CD8-positive, alpha-beta memory T cell (primary cell): Measurements from ENCODE around the gene CHRNB4. TPM values are rescaled to one million over a fixed set of nuclear protein-coding genes. Genes with fewer than 3 reads are reported as not detected.
A peak's percentile ranks its signal among the peaks of the same experiment; 100 is the strongest.

Experiments
- CTCF ChIA-PET: fragments of 350-600 bp; sonication (Branson Sonifier 250); formaldehyde crosslinking; loops from one replicate; lab custom pipeline; 2021; ENCODE audit warnings: antibody characterized with exemption; lab: Charles Lee
- POLR2A ChIA-PET: fragments of 350-600 bp; sonication (Branson Sonifier 250); formaldehyde crosslinking; loops from one replicate; lab custom pipeline; 2021; ENCODE audit warnings: antibody characterized with exemption; lab: Charles Lee
- DNase-seq, 5 donors: peaks; one replicate each; pipeline versions ENCODE4 v3.0.0 to v3.0.0-alpha.2; 2020 to 2022; ENCODE audit warnings: mixed read lengths in 1 of 5
- H3K27ac ChIP-seq: one replicate; pipeline ENCODE4 v1.7.0; 2013; ENCODE audit warnings: low read depth, mild to moderate bottlenecking, low read length, moderate library complexity
- H3K27me3 ChIP-seq: 2 replicates; pipeline ENCODE4 v1.7.0; 2013; ENCODE audit warnings: low read length, mild to moderate bottlenecking; ENCODE audit not compliant: insufficient read depth, poor library complexity, severe bottlenecking
- H3K36me3 ChIP-seq: 2 replicates; pipeline ENCODE4 v1.7.0; 2013; ENCODE audit warnings: mild to moderate bottlenecking, low read length, moderate library complexity; ENCODE audit not compliant: insufficient read depth
- H3K4me1 ChIP-seq: 2 replicates; pipeline ENCODE4 v1.7.0; 2013; ENCODE audit warnings: mild to moderate bottlenecking, low read length, moderate library complexity; ENCODE audit not compliant: insufficient read depth
- H3K4me3 ChIP-seq: 2 replicates; pipeline ENCODE4 v1.7.0; 2013; ENCODE audit warnings: mild to moderate bottlenecking, low read length
- H3K9me3 ChIP-seq: 2 replicates; pipeline ENCODE4 v1.7.0; 2013; ENCODE audit warnings: mild to moderate bottlenecking, low read length
- H3K27ac Mint-ChIP-seq, 8 donors: one replicate each; pipeline ENCODE4 v1.8.0; 2020 to 2021; ENCODE audit warnings: mixed read lengths in 8 of 8, mild to moderate bottlenecking in 6 of 8, inconsistent platforms in 3 of 8, moderate library complexity in 3 of 8
- H3K27me3 Mint-ChIP-seq, 2 donors: one replicate each; pipeline ENCODE4 v1.8.0; 2020 to 2021; ENCODE audit warnings: mixed read lengths in 2 of 2, mild to moderate bottlenecking in 1 of 2, moderate library complexity in 1 of 2
- H3K36me3 Mint-ChIP-seq, 3 donors: one replicate each; pipeline ENCODE4 v1.8.0; 2020 to 2021; ENCODE audit warnings: mixed read lengths in 3 of 3, inconsistent platforms in 1 of 3, mild to moderate bottlenecking in 1 of 3
- H3K4me1 Mint-ChIP-seq, 3 donors: one replicate each; pipeline ENCODE4 v1.8.0; 2020 to 2021; ENCODE audit warnings: mixed read lengths in 3 of 3, inconsistent platforms in 1 of 3, mild to moderate bottlenecking in 1 of 3
- H3K4me3 Mint-ChIP-seq, 7 donors: one replicate each; pipeline ENCODE4 v1.8.0; 2020 to 2021; ENCODE audit warnings: mixed read lengths in 7 of 7, mild to moderate bottlenecking in 6 of 7, moderate library complexity in 4 of 7, inconsistent platforms in 2 of 7
- H3K9me3 Mint-ChIP-seq, 5 donors: one replicate each; pipeline ENCODE4 v1.8.0; 2020 to 2022; ENCODE audit warnings: mixed read lengths in 5 of 5, mild to moderate bottlenecking in 3 of 5, moderate library complexity in 2 of 5, inconsistent platforms in 1 of 5
- polyA plus RNA-seq: library from polyadenylated mRNA; unstranded; fragments of 300-500 nt; fragmentation: Illumina TruSeq; gene quantifications from one replicate; pipeline ENCODE4 v1.2.3, GENCODE V29; 2021
- total RNA-seq, 2 experiments: library from RNA; stranded (reverse); gene quantifications; one replicate each; pipeline ENCODE4 v1.2.3, GENCODE V29; 2021

Gene CHRNB4
- total and polyA plus RNA-seq, 3 experiments from 2014 or later = not detected

DNA sequence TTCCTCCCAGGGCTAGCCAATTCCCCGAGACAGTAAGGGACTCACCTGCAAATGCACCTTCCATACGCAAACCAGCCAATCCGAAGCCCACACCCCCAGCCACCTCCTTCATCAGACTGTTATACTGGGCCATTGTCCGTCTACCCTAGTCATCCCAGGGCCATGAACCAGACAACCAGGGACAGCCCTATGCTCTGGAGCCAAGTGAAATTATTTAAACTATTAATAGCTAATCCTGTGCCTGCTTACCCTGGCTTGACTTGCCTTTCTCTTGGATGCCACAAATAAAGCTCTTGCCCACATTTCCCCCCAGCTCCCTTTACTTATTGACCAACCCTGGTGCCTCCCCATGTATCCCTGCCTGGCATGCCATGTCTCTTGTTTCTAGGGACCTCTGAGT is 4.0 kb upstream of the CHRNB4 start:
- peaks cover 5 to 11% (median 5%) of the 10 kb centered on the region in 3 donors for H3K4me1 Mint-ChIP-seq
- Histone ChIP-seq H3K9me3 (no peaks in the 10 kb centered on the region), H3K27ac (no peak overlapping the region), H3K4me3 (no peak overlapping the region), H3K36me3 (no peaks in the 10 kb centered on the region), H3K4me1 (peaks cover 5% of the 10 kb centered on the region), H3K27me3 (peaks cover 6% of the 10 kb centered on the region)
- no peak overlapping the region for H3K4me3 Mint-ChIP-seq
- ChIA-PET POLR2A (interaction anchor here (0.5 kb wide), 1 partner anchor 345 kb away, joined by 4 read pairs; no protein-coding TSS in a partner anchor), CTCF (no interaction called here)
- H3K27me3 Mint-ChIP-seq = peaks cover 8 to 12% of the 10 kb centered on the region in 2 donors
- no peak for DNase-seq
- H3K36me3 Mint-ChIP-seq = peaks cover 0 to 1% (median 0%) of the 10 kb centered on the region in 3 donors
- H3K27ac Mint-ChIP-seq = no peak overlapping the region
- no peaks in the 10 kb centered on the region for H3K9me3 Mint-ChIP-seq

DNA sequence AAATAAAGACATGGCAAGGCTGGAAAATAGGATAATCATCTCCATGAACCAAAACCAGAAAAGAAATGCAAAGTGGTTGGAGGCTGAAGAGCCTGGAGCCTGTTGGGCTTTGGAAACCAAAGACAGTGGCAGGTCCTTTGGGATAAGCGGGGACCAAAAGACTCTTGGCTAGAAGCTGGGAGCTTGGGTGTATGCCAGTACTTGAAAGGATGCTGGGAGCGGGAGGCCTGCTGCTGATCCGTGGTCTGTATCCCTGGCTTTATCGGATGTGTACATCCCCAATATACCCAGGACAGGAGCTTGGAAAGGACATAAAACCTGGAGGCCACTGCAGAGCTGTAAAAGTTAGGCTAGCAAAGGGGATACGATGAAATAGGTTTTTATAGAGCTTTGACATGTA is 1.3 kb upstream of the CHRNB4 start:
- POLR2A ChIA-PET = no interaction called here
- DNase-seq = no peak
- H3K4me1 Mint-ChIP-seq = peaks cover 5 to 11% (median 5%) of the 10 kb centered on the region in 3 donors

DNA sequence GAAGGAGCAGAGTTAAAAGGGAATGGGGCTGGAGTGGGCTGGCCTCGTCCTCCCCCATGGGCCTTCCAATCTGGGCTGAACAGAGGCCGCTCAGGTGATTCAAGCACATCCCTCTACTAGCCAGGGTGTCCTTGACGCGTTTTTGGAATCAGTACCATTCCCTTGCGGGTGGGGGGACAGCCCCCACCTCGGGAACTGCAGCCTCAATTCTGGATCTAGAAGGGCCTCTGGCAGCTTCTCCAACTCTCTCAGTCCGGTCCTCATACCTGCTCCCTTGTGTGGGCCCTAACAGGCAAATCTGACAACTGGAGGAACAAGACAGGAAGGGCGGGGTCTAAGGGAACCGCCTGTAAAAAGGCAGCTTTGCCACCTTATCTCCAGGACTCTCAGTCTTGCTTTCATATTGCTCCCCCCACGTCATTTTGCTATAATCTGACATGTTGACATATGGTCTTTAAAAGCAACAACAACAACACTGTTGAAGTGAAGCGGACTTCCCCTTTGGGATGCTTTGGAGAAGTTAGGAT is 802 bp upstream of the CHRNB4 start:
- peaks cover 5% of the 10 kb centered on the region for H3K4me1 ChIP-seq
- Mint-ChIP-seq H3K4me1 (peaks cover 5 to 11% (median 5%) of the 10 kb centered on the region in 3 donors), H3K27me3 (peaks cover 16 to 28% of the 10 kb centered on the region in 2 donors), H3K36me3 (no peaks in the 10 kb centered on the region), H3K9me3 (no peaks in the 10 kb centered on the region), H3K4me3 (peak overlapping the region; percentile 27 to 73 (median 61)), H3K27ac (peak overlapping the region in 1 of 8 donors; percentile 15)
- H3K36me3 ChIP-seq = no peaks in the 10 kb centered on the region
- ChIA-PET CTCF (interaction anchor here (1.1 to 1.8 kb wide), 2 partner anchors 9 to 68 kb away, joined by 3 to 4 read pairs; no protein-coding TSS in a partner anchor), POLR2A (no interaction called here)
- no peak overlapping the region for H3K4me3 ChIP-seq
- H3K27me3 ChIP-seq = peaks cover 8% of the 10 kb centered on the region
- DNase-seq = no peak
- H3K27ac ChIP-seq = no peak overlapping the region
- H3K9me3 ChIP-seq = no peaks in the 10 kb centered on the region

More for the DNA sequence above, 1.3 kb upstream of the CHRNB4 start:
- no peaks in the 10 kb centered on the region for H3K9me3 ChIP-seq
- no peak overlapping the region for H3K27ac Mint-ChIP-seq
- H3K27me3 Mint-ChIP-seq = peaks cover 16 to 24% of the 10 kb centered on the region in 2 donors
- no peaks in the 10 kb centered on the region for H3K9me3 Mint-ChIP-seq
- peaks cover 8% of the 10 kb centered on the region for H3K27me3 ChIP-seq
- CTCF ChIA-PET = interaction anchor here (1.1 to 1.8 kb wide), 2 partner anchors 9 to 68 kb away, joined by 3 to 4 read pairs; no protein-coding TSS in a partner anchor
- no peaks in the 10 kb centered on the region for H3K36me3 ChIP-seq
- peak overlapping the region in 1 of 7 donors; percentile 27 for H3K4me3 Mint-ChIP-seq
- peaks cover 0 to 1% (median 0%) of the 10 kb centered on the region in 3 donors for H3K36me3 Mint-ChIP-seq
- no peak overlapping the region for H3K4me3 ChIP-seq
- H3K4me1 ChIP-seq = peaks cover 5% of the 10 kb centered on the region
- H3K27ac ChIP-seq = no peak overlapping the region

DNA sequence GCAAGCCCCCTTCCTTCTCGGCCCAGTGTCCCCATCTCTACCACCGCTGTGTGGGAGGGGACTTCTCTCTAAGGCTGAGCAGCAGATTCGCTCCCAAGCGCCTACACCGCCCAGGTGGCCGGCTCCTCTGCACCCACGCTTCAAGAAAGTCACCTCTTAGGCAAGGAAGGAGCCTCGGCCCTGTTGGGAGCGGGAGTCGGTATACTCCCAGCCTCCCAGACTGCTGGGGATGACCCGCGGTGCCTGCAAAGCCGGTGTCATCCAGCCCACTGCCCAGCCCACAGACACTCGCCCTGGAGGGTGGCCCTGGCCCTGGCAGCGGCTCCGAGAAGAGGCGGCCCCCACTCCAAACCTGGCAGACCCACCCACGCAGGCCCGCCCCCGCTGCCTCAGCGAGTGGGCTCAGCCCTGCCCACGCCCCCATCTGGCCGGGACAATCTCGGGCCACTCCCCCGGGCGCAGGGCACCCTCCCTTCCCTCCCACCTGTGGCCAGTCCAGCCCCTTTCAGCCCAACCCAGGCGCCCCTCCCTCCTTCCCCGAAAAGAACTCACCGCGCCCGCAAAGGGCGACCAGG is 396 bp downstream of the CHRNB4 start:
- peaks cover 21 to 28% of the 10 kb centered on the region in 2 donors for H3K27me3 Mint-ChIP-seq
- peaks cover 5 to 11% (median 5%) of the 10 kb centered on the region in 3 donors for H3K4me1 Mint-ChIP-seq
- H3K27ac Mint-ChIP-seq = no peak overlapping the region
- peaks cover 5% of the 10 kb centered on the region for H3K4me1 ChIP-seq
- no peaks in the 10 kb centered on the region for H3K9me3 ChIP-seq
- H3K36me3 ChIP-seq = no peaks in the 10 kb centered on the region
- H3K27me3 ChIP-seq = peaks cover 8% of the 10 kb centered on the region
- CTCF ChIA-PET = no interaction called here
- peak overlapping the region in 6 of 7 donors; percentile 9 to 63 (median 43) for H3K4me3 Mint-ChIP-seq
- H3K36me3 Mint-ChIP-seq = no peaks in the 10 kb centered on the region
- DNase-seq = no peak
- H3K9me3 Mint-ChIP-seq = no peaks in the 10 kb centered on the region
- POLR2A ChIA-PET = no interaction called here
- H3K4me3 ChIP-seq = no peak overlapping the region
- no peak overlapping the region for H3K27ac ChIP-seq

DNA sequence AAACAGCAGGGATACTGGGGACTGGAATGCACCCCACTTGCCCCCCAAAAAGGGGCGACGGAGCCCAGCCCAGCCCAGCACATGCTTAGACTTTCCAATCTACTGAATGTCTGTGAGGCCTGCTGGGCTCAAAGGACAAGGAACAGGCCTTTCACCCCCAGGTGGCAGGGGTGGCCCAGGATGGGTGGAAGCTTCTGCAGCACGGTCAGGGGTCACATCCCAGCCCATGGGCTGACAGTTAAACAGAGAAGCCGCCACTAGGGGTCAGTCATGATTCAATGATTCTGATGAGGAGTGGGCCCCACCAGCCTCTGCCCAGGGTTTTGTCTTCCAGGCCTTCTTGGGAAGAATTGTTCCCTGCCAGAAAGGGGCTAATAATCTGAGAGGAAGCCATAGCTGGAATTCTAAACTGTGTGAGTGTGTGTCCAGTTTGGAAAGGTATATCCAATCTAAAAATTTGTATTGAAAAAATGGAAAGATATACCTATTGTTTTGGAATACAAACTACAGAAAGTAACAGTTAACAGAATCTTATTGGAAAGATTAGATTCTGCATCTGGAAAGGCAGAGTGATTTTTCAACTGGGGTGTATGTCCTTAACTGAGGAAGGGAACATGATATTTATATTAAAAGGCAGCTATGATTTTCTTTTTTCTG is 2.2 kb downstream of the CHRNB4 start:
- Mint-ChIP-seq H3K9me3 (no peaks in the 10 kb centered on the region), H3K4me1 (peaks cover 5 to 11% (median 5%) of the 10 kb centered on the region in 3 donors), H3K27ac (no peak overlapping the region), H3K27me3 (peaks cover 19 to 35% of the 10 kb centered on the region in 2 donors), H3K36me3 (no peaks in the 10 kb centered on the region), H3K4me3 (no peak overlapping the region)
- Histone ChIP-seq H3K4me1 (peaks cover 5% of the 10 kb centered on the region), H3K27me3 (peaks cover 8% of the 10 kb centered on the region), H3K36me3 (no peaks in the 10 kb centered on the region), H3K27ac (no peak overlapping the region), H3K9me3 (no peaks in the 10 kb centered on the region), H3K4me3 (no peak overlapping the region)
- POLR2A ChIA-PET = no interaction called here
- CTCF ChIA-PET = interaction anchor here (1.0 to 1.2 kb wide), 2 partner anchors 8 to 12 kb away, joined by 3 read pairs; no protein-coding TSS in a partner anchor
- peak in 1 of 5 donors; percentile 27 for DNase-seq

DNA sequence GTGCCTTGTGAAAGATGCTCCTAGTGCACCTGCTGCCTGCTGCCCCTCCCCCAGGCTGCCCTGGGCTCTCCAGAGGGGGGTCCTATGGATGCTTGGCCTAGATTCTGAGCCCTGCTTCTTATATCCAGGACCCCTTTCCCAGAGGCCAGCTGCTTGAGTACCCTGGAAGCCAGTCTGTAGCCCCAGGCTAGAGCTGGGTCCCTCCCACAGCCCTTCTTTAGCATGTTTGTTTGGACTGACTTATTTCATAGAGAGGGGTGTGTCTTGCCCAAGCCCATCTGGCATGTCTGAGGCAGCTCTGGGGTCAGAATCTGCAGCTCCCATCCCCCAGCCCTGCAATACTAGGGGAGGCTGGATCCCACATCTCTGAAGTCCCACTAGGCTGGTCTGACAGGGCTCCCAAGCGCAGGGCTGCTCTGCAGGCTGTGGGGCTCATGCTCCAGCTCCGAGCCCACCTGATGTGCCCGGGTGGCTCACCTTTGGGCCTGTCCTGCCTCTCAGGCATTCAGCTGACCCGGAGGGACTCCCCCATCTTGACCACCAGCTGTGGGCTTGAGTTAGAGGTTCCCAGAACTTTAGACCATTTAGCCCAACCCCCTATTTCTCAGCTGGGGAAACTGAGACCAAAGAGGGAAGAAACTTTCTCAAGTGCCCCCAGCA is 3.1 kb downstream of the CHRNB4 start:
- Mint-ChIP-seq H3K27me3 (peaks cover 20 to 43% of the 10 kb centered on the region in 2 donors), H3K4me1 (peaks cover 5 to 11% (median 5%) of the 10 kb centered on the region in 3 donors), H3K27ac (no peak overlapping the region), H3K36me3 (no peaks in the 10 kb centered on the region), H3K9me3 (peaks cover 2 to 7% (median 6%) of the 10 kb centered on the region in 5 donors), H3K4me3 (no peak overlapping the region)
- no peaks in the 10 kb centered on the region for H3K36me3 ChIP-seq
- ChIA-PET CTCF (interaction anchor here (1.2 kb wide), 1 partner anchor 13 kb away, joined by 3 read pairs; no protein-coding TSS in a partner anchor), POLR2A (no interaction called here)
- peaks cover 8% of the 10 kb centered on the region for H3K27me3 ChIP-seq
- no peak overlapping the region for H3K4me3 ChIP-seq
- H3K4me1 ChIP-seq = peaks cover 5% of the 10 kb centered on the region
- H3K9me3 ChIP-seq = no peaks in the 10 kb centered on the region
- no peak for DNase-seq
- H3K27ac ChIP-seq = no peak overlapping the region

DNA sequence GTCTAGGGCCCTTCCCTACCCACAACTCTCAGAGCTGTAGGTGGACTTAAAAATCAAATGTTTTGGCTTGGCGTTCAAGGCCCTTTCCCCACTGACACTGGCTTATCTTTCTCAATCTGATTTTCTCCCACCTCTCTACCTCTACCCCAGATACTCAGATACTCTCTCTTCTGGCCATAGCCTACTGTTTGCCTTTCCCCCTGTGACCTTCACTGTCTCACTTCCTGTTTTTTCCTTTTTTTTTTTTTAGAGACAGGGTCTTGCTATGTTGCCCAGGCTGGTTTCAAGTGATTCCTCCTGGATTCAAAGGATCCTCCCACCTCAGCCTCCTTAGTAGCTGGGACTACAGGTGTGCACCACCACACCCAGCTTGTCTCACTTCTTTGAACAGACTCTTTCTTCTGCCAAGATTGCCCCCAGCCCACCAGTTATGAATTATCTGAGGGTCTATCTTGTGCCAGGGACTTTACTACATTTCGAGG is 4.6 kb downstream of the CHRNB4 start:
- Histone ChIP-seq H3K27ac (no peak overlapping the region), H3K36me3 (no peaks in the 10 kb centered on the region), H3K9me3 (no peaks in the 10 kb centered on the region), H3K27me3 (peaks cover 8% of the 10 kb centered on the region), H3K4me3 (no peak overlapping the region), H3K4me1 (peaks cover 5% of the 10 kb centered on the region)
- POLR2A ChIA-PET = no interaction called here
- CTCF ChIA-PET = no interaction called here
- peaks cover 3 to 10% (median 6%) of the 10 kb centered on the region in 5 donors for H3K9me3 Mint-ChIP-seq
- peaks cover 0 to 2% (median 0%) of the 10 kb centered on the region in 3 donors for H3K36me3 Mint-ChIP-seq
- no peak for DNase-seq
- H3K27me3 Mint-ChIP-seq = peaks cover 20 to 39% of the 10 kb centered on the region in 2 donors
- peaks cover 2 to 8% (median 3%) of the 10 kb centered on the region in 3 donors for H3K4me1 Mint-ChIP-seq
- no peak overlapping the region for H3K27ac Mint-ChIP-seq
- no peak overlapping the region for H3K4me3 Mint-ChIP-seq
